ENCODE measurements around the gene HCLS1. TPM values are rescaled to one million over a fixed set of nuclear protein-coding genes. Genes with fewer than 3 reads are reported as not detected.

Gene HCLS1
- total RNA-seq, 1 donor from 2014 or later, result not detected

- H3K4me1 Mint-ChIP-seq (ENCODE audit: unreplicated experiment), result no peaks in the 10 kb centered on the region
- H3K36me3 Mint-ChIP-seq (ENCODE audit: unreplicated experiment), result peaks cover 67% of the 10 kb centered on the region
- H3K27ac Mint-ChIP-seq (ENCODE audit: unreplicated experiment), result no peak overlapping the region
- no peak for DNase-seq (ENCODE audit: extremely low spot score, unreplicated experiment)
- H3K9me3 Mint-ChIP-seq (ENCODE audit: unreplicated experiment), result no peaks in the 10 kb centered on the region
- H3K4me3 Mint-ChIP-seq (ENCODE audit: unreplicated experiment), result no peak overlapping the region
- no peaks in the 10 kb centered on the region for H3K27me3 Mint-ChIP-seq (ENCODE audit: unreplicated experiment)
- TF ChIP-seq CTCF (IDR thresholded peaks at IDR 0.05), result no peak
Observed at GRCh38 chr3:121665488-121665887, 4.8 kb upstream of the HCLS1 start.

- Mint-ChIP-seq H3K4me3 (ENCODE audit: unreplicated experiment) (no peak overlapping the region), H3K9me3 (ENCODE audit: unreplicated experiment) (no peaks in the 10 kb centered on the region), H3K36me3 (ENCODE audit: unreplicated experiment) (peaks cover 52% of the 10 kb centered on the region), H3K4me1 (ENCODE audit: unreplicated experiment) (no peaks in the 10 kb centered on the region), H3K27me3 (ENCODE audit: unreplicated experiment) (no peaks in the 10 kb centered on the region), H3K27ac (ENCODE audit: unreplicated experiment) (no peak overlapping the region)
- no peak for TF ChIP-seq CTCF (IDR thresholded peaks at IDR 0.05)
- DNase-seq (ENCODE audit: extremely low spot score, unreplicated experiment), result no peak
Observed at GRCh38 chr3:121663171-121663847, 2.6 kb upstream of the HCLS1 start.

- Mint-ChIP-seq H3K36me3 (ENCODE audit: unreplicated experiment) (peaks cover 47% of the 10 kb centered on the region), H3K4me1 (ENCODE audit: unreplicated experiment) (no peaks in the 10 kb centered on the region), H3K27ac (ENCODE audit: unreplicated experiment) (no peak overlapping the region), H3K27me3 (ENCODE audit: unreplicated experiment) (no peaks in the 10 kb centered on the region), H3K4me3 (ENCODE audit: unreplicated experiment) (no peak overlapping the region), H3K9me3 (ENCODE audit: unreplicated experiment) (no peaks in the 10 kb centered on the region)
- no peak for TF ChIP-seq CTCF (IDR thresholded peaks at IDR 0.05)
- no peak for DNase-seq (ENCODE audit: extremely low spot score, unreplicated experiment)
Observed at GRCh38 chr3:121662742-121663141, 2.0 kb upstream of the HCLS1 start.

GRCh38 chr3:121661376-121661775, 673 bp upstream of the HCLS1 start:
- no peak for DNase-seq (ENCODE audit: extremely low spot score, unreplicated experiment)
- Mint-ChIP-seq H3K27me3 (ENCODE audit: unreplicated experiment) (no peaks in the 10 kb centered on the region), H3K9me3 (ENCODE audit: unreplicated experiment) (no peaks in the 10 kb centered on the region), H3K4me3 (ENCODE audit: unreplicated experiment) (no peak overlapping the region), H3K4me1 (ENCODE audit: unreplicated experiment) (no peaks in the 10 kb centered on the region), H3K36me3 (ENCODE audit: unreplicated experiment) (peaks cover 36% of the 10 kb centered on the region), H3K27ac (ENCODE audit: unreplicated experiment) (no peak overlapping the region)
- TF ChIP-seq CTCF (IDR thresholded peaks at IDR 0.05), result no peak

GRCh38 chr3:121659586-121659985, 1.1 kb downstream of the HCLS1 start:
- no peak for TF ChIP-seq CTCF (IDR thresholded peaks at IDR 0.05)
- Mint-ChIP-seq H3K9me3 (ENCODE audit: unreplicated experiment) (no peaks in the 10 kb centered on the region), H3K4me1 (ENCODE audit: unreplicated experiment) (no peaks in the 10 kb centered on the region), H3K27me3 (ENCODE audit: unreplicated experiment) (no peaks in the 10 kb centered on the region), H3K4me3 (ENCODE audit: unreplicated experiment) (no peak overlapping the region), H3K27ac (ENCODE audit: unreplicated experiment) (no peak overlapping the region), H3K36me3 (ENCODE audit: unreplicated experiment) (peaks cover 19% of the 10 kb centered on the region)
- no peak for DNase-seq (ENCODE audit: extremely low spot score, unreplicated experiment)

Measured in osteocyte (in vitro differentiated cells).